GM06990 (cell line): Measurements from ENCODE around the gene TMEM219.
"Not testable (repeated sequence)": the region's sequence is repeated elsewhere in the genome, so short reads cannot be mapped to it uniquely, and the experiment has no call there.

Source experiments
- DNase-seq: peaks from one replicate; pipeline ENCODE4 v3.0.0-alpha.2; 2011; ENCODE audit not compliant: insufficient read length; ENCODE audit errors: extremely low read depth
- H3K27me3 ChIP-seq: replicated peaks from 2 replicates; pipeline ENCODE4 v1.6.0; 2011; ENCODE audit warnings: low read length; ENCODE audit not compliant: control insufficient read depth, insufficient read depth
- H3K36me3 ChIP-seq: 2 replicates; pipeline ENCODE4 v1.5.1; 2011; ENCODE audit warnings: low read length; ENCODE audit not compliant: control insufficient read depth, insufficient read depth
- H3K4me3 ChIP-seq: replicated peaks from 2 replicates; pipeline ENCODE4 v1.5.1; 2011; ENCODE audit warnings: low read depth, mild to moderate bottlenecking, control low read depth, low read length
- TF ChIP-seq, protein P1 (sequence below): IDR thresholded peaks from 2 replicates; pipeline ENCODE4 v1.5.1; 2011; ENCODE audit warnings: low read length, control low read depth, mild to moderate bottlenecking, inconsistent platforms; ENCODE audit not compliant: insufficient read depth, poor library complexity, severe bottlenecking

Gene TMEM219

DNA sequence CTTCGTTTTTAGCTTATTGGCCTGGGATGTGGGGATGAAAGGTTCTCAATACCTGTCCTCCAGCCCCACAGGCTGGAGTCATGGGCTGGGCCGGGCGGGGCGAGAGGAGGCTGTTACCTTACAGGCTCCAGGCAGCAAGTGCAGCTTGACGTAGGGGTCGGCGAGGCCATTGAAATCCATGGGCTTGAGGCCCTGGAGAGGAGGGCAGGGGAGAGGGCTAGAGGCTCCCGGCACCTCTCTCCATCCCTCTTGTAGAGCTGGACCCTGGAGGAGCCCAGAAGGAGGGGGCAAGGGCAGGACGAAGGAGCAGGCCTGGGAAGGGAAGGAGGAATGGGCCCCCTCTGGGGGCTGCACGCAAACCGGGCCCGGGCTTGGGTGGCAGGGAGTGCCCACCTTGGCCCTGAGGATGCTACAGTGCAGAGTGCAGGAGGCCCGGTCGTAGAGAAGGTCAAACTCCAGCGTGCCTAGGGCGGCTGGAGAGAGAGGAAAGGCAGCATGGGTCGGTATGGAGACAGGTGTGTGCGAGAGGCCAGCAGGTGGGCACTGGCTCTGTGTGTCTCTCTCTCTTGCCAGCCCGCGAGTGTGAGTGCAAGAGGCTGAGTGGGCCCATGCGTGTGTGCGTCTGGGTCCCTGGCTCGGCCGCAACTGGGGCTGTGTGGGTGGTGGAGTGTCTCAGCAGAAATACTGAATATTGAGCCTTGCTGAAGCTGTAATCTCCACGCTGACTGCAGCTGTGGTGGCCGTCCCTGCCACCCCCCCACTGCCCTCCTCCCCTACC lies 47.4 kb downstream of the TMEM219 start:
- DNase-seq = no peak
- TF ChIP-seq, protein P1, sequence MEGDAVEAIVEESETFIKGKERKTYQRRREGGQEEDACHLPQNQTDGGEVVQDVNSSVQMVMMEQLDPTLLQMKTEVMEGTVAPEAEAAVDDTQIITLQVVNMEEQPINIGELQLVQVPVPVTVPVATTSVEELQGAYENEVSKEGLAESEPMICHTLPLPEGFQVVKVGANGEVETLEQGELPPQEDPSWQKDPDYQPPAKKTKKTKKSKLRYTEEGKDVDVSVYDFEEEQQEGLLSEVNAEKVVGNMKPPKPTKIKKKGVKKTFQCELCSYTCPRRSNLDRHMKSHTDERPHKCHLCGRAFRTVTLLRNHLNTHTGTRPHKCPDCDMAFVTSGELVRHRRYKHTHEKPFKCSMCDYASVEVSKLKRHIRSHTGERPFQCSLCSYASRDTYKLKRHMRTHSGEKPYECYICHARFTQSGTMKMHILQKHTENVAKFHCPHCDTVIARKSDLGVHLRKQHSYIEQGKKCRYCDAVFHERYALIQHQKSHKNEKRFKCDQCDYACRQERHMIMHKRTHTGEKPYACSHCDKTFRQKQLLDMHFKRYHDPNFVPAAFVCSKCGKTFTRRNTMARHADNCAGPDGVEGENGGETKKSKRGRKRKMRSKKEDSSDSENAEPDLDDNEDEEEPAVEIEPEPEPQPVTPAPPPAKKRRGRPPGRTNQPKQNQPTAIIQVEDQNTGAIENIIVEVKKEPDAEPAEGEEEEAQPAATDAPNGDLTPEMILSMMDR = no peak
- Histone ChIP-seq H3K27me3 (no peaks in the 10 kb centered on the region; the same call in 1 of the 2 replicates), H3K36me3 (no peaks in the 10 kb centered on the region), H3K4me3 (no peak overlapping the region)

DNA sequence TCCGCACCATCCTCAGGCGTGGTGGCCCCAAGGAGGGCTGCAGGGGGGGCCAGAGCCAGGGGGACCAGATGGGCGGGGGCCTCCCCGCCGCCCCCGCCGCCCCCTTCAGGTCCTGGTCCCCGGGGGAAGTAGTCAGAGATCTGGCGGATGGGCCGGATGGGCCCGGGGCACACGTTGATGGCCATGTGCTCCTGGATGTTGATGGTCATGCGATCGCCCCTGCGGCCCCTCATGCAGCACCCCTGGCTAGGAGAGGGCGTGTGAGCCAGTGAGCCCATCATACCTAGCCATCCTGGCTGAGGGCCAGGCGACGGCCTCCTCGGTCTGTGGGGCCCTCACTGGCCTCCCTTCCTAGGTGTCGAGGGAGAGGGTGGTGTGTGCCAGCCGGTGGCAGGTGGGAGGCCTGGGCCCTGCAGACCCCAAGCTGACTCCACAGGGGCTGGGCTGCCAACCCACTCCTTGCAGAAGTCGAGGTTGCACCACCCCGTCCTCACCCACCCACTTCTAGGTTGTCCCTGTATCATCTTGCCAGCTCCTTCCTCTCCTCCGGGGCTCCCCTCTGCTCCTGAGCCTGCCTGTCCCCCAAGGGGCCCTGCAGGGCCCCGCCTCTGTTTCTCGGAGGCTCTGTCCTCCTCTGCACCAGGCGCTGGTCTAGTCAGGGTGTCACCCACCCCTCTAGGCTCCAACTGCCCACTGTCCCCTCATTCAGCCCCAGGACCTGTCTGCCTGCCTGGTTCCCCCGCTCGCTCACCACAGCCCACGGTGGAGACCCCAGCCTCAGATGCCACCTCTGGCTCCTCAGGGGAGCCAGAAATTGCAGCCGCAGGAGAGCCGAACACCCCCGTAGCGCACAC lies 48.3 kb downstream of the TMEM219 start:
- TF ChIP-seq, protein P1 = no peak
- Histone ChIP-seq H3K27me3 (no peaks in the 10 kb centered on the region; the same call in 1 of the 2 replicates), H3K36me3 (no peaks in the 10 kb centered on the region), H3K4me3 (no peak overlapping the region; the same call in 1 of the 2 replicates)
- DNase-seq = no peak

DNA sequence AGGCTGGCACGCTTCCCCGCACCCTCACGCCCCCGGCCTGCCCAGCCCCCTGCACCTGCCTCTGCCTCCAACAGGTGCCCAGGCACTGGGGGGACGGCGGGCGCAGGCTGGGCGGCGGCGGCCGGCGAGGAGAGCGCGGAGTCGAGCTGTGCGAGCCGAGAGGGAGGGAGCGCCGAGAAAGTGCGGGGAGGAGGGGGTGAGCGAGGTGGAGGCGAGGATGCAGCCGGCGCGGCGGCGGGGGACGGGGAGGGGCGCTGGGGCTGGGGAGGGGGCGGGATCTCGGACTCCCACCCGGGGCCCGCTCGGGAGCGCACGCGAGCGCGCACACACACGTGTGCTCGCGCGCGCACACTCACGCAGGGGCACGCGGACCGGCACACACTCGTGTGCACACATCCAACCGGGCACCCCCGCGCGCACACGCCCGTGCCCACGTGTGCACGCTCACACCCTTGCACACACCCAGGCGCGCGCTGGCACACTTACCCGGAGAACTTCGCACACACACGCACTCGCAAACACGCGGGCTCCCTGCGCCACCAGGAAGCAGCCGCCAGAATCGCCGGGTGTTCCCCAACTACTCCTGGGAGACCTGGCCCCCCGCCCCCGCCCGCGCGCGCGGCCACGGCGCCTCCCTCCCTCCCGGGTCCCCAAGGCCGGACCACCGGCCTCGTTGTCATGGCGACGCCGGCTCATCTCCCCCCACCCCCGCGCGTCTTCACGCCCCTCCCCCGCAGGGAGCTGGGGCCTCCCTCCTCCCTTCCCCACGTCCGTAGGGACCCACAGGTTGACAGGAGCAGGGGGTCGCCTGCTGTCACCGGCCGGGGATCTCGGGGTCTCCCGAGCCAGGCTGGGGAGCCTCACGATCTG lies 49.2 kb downstream of the TMEM219 start, which contains the start of gene DOC2A:
Gene DOC2A, minus strand, starts transcription at position 184 of the 870 bp plus-strand sequence. CDS start 805 bp downstream, outside the sequence.
- Histone ChIP-seq H3K36me3 (no peaks in the 10 kb centered on the region), H3K4me3 (peak within 1 kb of the TSS; percentile 54), H3K27me3 (no peaks in the 10 kb centered on the region; the same call in 1 of the 2 replicates)
- DNase-seq = no peak
- TF ChIP-seq, protein P1 = no peak

DNA sequence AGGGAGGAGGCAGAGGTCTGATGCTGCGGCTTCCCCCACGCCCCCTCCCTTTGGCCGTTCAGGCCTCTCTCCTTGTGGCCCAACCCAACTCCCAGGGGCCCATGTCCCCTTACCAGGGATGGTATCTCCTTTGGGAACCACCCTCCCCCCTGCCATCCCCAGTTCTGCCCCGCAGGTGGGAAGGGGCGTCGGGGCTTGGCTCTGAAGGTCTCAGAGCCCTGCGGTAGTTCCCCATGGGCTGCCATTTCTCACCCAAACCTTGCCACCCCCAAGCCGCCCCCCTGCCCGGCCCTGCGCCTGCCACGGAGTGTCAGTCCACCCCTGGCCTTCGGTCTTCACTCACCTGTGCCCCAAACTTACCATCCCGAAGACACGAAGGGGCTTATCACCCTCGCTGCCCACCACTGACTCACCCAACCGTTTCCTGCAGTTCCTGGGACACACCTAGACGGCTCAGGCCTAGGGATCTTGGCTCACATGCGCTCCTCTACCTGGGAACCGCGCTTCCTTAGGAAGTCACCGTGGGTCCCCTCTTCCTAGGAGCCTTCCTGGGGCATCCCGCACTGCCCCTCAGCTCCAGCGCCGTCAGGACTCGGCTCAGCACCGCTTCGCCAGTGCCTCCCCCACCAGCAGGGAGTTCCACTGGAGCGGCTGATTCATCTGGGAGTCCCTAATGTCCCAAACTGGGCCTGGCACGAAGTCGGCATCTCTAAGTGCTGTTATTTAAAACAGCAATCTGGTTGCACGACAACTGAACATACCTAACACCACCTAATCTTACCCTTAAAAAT lies 50.0 kb downstream of the TMEM219 start:
- peak overlapping the region; percentile 54; the same call in 1 of the 2 replicates for H3K4me3 ChIP-seq
- H3K36me3 ChIP-seq = no peaks in the 10 kb centered on the region

DNA sequence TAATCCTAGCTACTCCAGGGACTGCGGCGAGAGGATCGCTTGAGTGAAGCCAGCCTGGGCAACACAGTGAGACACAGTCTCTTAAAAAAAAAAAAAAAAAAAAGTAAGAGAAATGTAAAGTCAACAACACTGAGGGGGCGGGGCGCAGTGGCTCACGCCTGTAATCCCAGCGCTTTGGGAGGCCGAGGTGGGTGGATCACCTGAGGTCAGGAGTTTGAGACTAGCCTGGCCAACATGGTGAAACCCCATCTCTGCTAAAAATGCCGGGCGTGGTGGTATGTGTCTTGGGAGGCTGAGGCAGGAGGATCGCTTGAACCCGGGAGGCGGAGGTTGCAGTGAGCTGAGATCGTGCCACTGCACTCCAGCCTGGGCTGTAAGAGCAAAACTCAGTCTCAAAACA lies 50.7 kb downstream of the TMEM219 start:
- H3K36me3 ChIP-seq, DNase-seq, H3K27me3 ChIP-seq, H3K4me3 ChIP-seq: not testable (repeated sequence)

More for the DNA sequence above, 50.0 kb downstream of the TMEM219 start:
- H3K27me3 ChIP-seq = no peaks in the 10 kb centered on the region; the same call in 1 of the 2 replicates
- DNase-seq = no peak
- TF ChIP-seq, protein P1 = no peak

DNA sequence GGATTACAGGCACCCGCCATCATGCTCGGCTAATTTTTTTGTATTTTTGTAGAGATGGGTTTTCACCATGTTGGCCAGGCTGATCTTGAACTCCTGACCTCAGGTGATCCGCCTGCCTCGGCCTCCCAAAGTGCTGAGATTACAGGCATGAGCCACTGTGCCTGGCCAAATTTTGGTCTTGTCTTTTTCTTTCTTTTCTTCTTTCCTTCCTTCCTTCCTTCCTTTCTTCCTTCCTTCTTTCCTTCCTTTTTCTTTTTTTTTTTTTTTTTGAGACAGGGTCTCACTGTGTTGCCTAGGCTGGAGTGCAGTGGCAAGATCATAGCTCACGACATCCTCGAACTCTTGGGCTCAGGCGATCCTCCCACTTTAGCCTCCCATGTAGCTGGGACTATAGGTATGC lies 53.6 kb downstream of the TMEM219 start:
- H3K4me3 ChIP-seq, H3K27me3 ChIP-seq, H3K36me3 ChIP-seq, DNase-seq: not testable (repeated sequence)
